Aorta (tissue), 5 donors: ENCODE data around the gene CHRNE. TPM values are rescaled to one million over a fixed set of nuclear protein-coding genes. Genes with fewer than 3 reads are reported as not detected.

ENCODE experiments used
- ATAC-seq: fragments of 200-7000 bp; cut with Tn5 transposase; one replicate; pipeline ENCODE4 v1.9.1; 2022; ENCODE audit warnings: moderate library complexity; ENCODE audit not compliant: low FRiP score
- DNase-seq, 2 donors: peaks; one replicate each; pipeline ENCODE4 v3.0.0-alpha.2; 2020
- H3K27ac ChIP-seq, 2 donors: one replicate each; pipeline ENCODE4 v1.5.1; 2013; ENCODE audit warnings: low read length in 2 of 2, mild to moderate bottlenecking in 2 of 2, moderate library complexity in 2 of 2, control low read depth in 1 of 2, inconsistent platforms in 1 of 2, low read depth in 1 of 2
- H3K27me3 ChIP-seq, 2 donors: one replicate each; pipeline ENCODE4 v1.6.1; 2013; ENCODE audit warnings: control low read depth in 1 of 2, low read length in 1 of 2, mild to moderate bottlenecking in 1 of 2, moderate library complexity in 1 of 2; ENCODE audit not compliant: insufficient read depth in 2 of 2, control insufficient read depth in 1 of 2
- H3K36me3 ChIP-seq, 2 donors: one replicate each; pipeline ENCODE4 v1.6.1; 2013; ENCODE audit warnings: control low read depth in 1 of 2, low read length in 1 of 2, mild to moderate bottlenecking in 1 of 2; ENCODE audit not compliant: insufficient read depth in 2 of 2, control insufficient read depth in 1 of 2
- H3K4me1 ChIP-seq, 2 donors: one replicate each; pipeline ENCODE4 v1.6.1; 2013; ENCODE audit warnings: low read length in 2 of 2, control low read depth in 1 of 2, mild to moderate bottlenecking in 1 of 2, moderate library complexity in 1 of 2; ENCODE audit not compliant: insufficient read depth in 2 of 2, control insufficient read depth in 1 of 2
- H3K4me3 ChIP-seq, 2 donors: one replicate each; pipeline ENCODE4 v1.5.1; 2013; ENCODE audit warnings: low read length in 2 of 2, control low read depth in 1 of 2, mild to moderate bottlenecking in 1 of 2
- H3K9me3 ChIP-seq: one replicate; pipeline ENCODE4 v1.6.1; 2013; ENCODE audit warnings: mild to moderate bottlenecking, low read length; ENCODE audit not compliant: control insufficient read depth
- WGBS, 2 donors: extraction: QIAGEN DNeasy Blood & Tissue Kit; methylation state at CpG; one replicate each; pipeline ENCODE4 v1.1.7; 2013; 5-methylcytosine and 5-hydroxymethylcytosine counted together
- intact Hi-C, 2 donors: fragments of 100-400 bp; cut with DNase I; formaldehyde crosslinking; loops; one replicate each; pipeline versions ENCODE4 v1.14.2 to v1.15.0; 2022
- polyA plus RNA-seq, 2 donors: library from polyadenylated mRNA; stranded (reverse); fragments of 200-250 nt; gene quantifications; one replicate each; pipeline ENCODE4 v1.2.3, GENCODE V29; 2013
- total RNA-seq, 2 donors: library from RNA; stranded (reverse); fragmentation: NEBNext Ultra II Directional; extraction: Animal tissue kit (Norgen Biotek cat#: 25700); gene quantifications; one replicate each; pipeline ENCODE4 v1.2.1, GENCODE V29; 2021
- donor health status: healthy with polysubstance abuse.
- donor health status: Bipolar disorder and iron deficiency.
- donor health status: DM: no; HTN: no; CAD: no.
- donor health status: DM: no; HTN: no; CAD: no.
- donor health status: DM: yes; HTN: yes; CAD: no.

Gene CHRNE
- total and polyA plus RNA-seq, 4 donors, result 0.61 to 1.6 (median 0.84) TPM; not detected in 1

GRCh38 chr17:4898351-4898750 lies 4.5 kb downstream of the CHRNE start:
- Histone ChIP-seq H3K27me3 (no peaks in the 10 kb centered on the region), H3K9me3 (no peaks in the 10 kb centered on the region), H3K4me3 (no peak overlapping the region), H3K27ac (no peak overlapping the region), H3K4me1 (no peaks in the 10 kb centered on the region), H3K36me3 (peaks cover 0 to 7% of the 10 kb centered on the region in 2 donors)
- ATAC-seq (no peak), DNase-seq (no peak)
- intact Hi-C loops, result loop anchor here in 1 of 2 donors (5.0 kb wide), 1 partner anchor 161 kb away; the partner anchor contains the start of genes CXCL16 and ZMYND15
- WGBS, 2 donors, result 92 to 96% methylated on average over 8 of the region's 8 CpGs

GRCh38 chr17:4897785-4898184 lies 5.1 kb downstream of the CHRNE start:
- 90 to 94% methylated on average over 5 of the region's 5 CpGs for WGBS, 2 donors
- ATAC-seq (no peak), DNase-seq (no peak)
- Histone ChIP-seq H3K36me3 (peaks cover 0 to 7% of the 10 kb centered on the region in 2 donors), H3K4me1 (no peaks in the 10 kb centered on the region), H3K27me3 (no peaks in the 10 kb centered on the region), H3K27ac (no peak overlapping the region), H3K9me3 (no peaks in the 10 kb centered on the region), H3K4me3 (no peak overlapping the region)
- intact Hi-C loops, result loop anchor here in 1 of 2 donors (5.0 kb wide), 1 partner anchor 160 kb away; the partner anchor contains the start of genes CXCL16 and ZMYND15

- Histone ChIP-seq H3K9me3 (no peaks in the 10 kb centered on the region), H3K4me3 (no peak overlapping the region), H3K27me3 (no peaks in the 10 kb centered on the region), H3K27ac (no peak overlapping the region), H3K4me1 (no peaks in the 10 kb centered on the region), H3K36me3 (peaks cover 0 to 7% of the 10 kb centered on the region in 2 donors)
- WGBS, 2 donors, result 76 to 77% methylated on average over 10 of the region's 10 CpGs
- ATAC-seq (no peak), DNase-seq (no peak)
- intact Hi-C loops, result loop anchor here in 1 of 2 donors (5.0 kb wide), 1 partner anchor 160 kb away; the partner anchor contains the start of genes CXCL16 and ZMYND15
Measured at GRCh38 chr17:4897198-4897687, 5.7 kb downstream of the CHRNE start.

- H3K27me3 ChIP-seq, result no peaks in the 10 kb centered on the region
- H3K27ac ChIP-seq, result no peak overlapping the region
- intact Hi-C loops, result loop anchor here in 1 of 2 donors (5.0 kb wide), 1 partner anchor 159 kb away; the partner anchor contains the start of genes CXCL16 and ZMYND15
- 89 to 91% methylated on average over 27 of the region's 27 CpGs for WGBS, 2 donors
- no peaks in the 10 kb centered on the region for H3K4me1 ChIP-seq
- ATAC-seq (no peak), DNase-seq (no peak)
- peaks cover 0 to 7% of the 10 kb centered on the region in 2 donors for H3K36me3 ChIP-seq
- H3K4me3 ChIP-seq, result no peak overlapping the region
- H3K9me3 ChIP-seq, result no peaks in the 10 kb centered on the region
Measured at GRCh38 chr17:4896332-4897197, 6.3 kb downstream of the CHRNE start.

GRCh38 chr17:4895657-4896331 lies 7.1 kb downstream of the CHRNE start:
- ATAC-seq (no peak), DNase-seq (no peak)
- peaks cover 0 to 7% of the 10 kb centered on the region in 2 donors for H3K36me3 ChIP-seq
- H3K27me3 ChIP-seq, result no peaks in the 10 kb centered on the region
- H3K9me3 ChIP-seq, result no peaks in the 10 kb centered on the region
- intact Hi-C loops, result loop anchor here in 1 of 2 donors (5.0 kb wide), 1 partner anchor 158 kb away; the partner anchor contains the start of genes CXCL16 and ZMYND15
- H3K4me3 ChIP-seq, result no peak overlapping the region
- H3K27ac ChIP-seq, result no peak overlapping the region
- H3K4me1 ChIP-seq, result no peaks in the 10 kb centered on the region
- WGBS, 2 donors, result 77% methylated on average over 27 of the region's 27 CpGs

GRCh38 chr17:4895121-4895520 lies 7.8 kb downstream of the CHRNE start:
- Histone ChIP-seq H3K9me3 (no peaks in the 10 kb centered on the region), H3K36me3 (peaks cover 0 to 9% of the 10 kb centered on the region in 2 donors), H3K27ac (no peak overlapping the region), H3K27me3 (no peaks in the 10 kb centered on the region), H3K4me1 (no peaks in the 10 kb centered on the region), H3K4me3 (no peak overlapping the region)
- ATAC-seq (no peak), DNase-seq (no peak)
- intact Hi-C loops, result loop anchor here in 1 of 2 donors (5.0 kb wide), 1 partner anchor 158 kb away; the partner anchor contains the start of genes CXCL16 and ZMYND15
- WGBS, 2 donors, result 87 to 91% methylated on average over 13 of the region's 13 CpGs

- no peaks in the 10 kb centered on the region for H3K9me3 ChIP-seq
- ATAC-seq (no peak), DNase-seq (no peak)
- no peaks in the 10 kb centered on the region for H3K27me3 ChIP-seq
- H3K27ac ChIP-seq, result no peak overlapping the region
- no peaks in the 10 kb centered on the region for H3K4me1 ChIP-seq
- WGBS, 2 donors, result 88 to 90% methylated on average over 30 to 31 of the region's 31 CpGs
- H3K36me3 ChIP-seq, result peaks cover 0 to 9% of the 10 kb centered on the region in 2 donors
- intact Hi-C loops, result no loop called here
- H3K4me3 ChIP-seq, result no peak overlapping the region
Measured at GRCh38 chr17:4893721-4894560, 9.0 kb downstream of the CHRNE start.

- no peak for ATAC-seq
- 88 to 89% methylated on average over 18 of the region's 18 CpGs for WGBS, 2 donors
- peaks cover 0 to 9% of the 10 kb centered on the region in 2 donors for H3K36me3 ChIP-seq
- H3K9me3 ChIP-seq, result no peaks in the 10 kb centered on the region
- no peak overlapping the region for H3K27ac ChIP-seq
- intact Hi-C loops, result no loop called here
- no peak for DNase-seq
- no peak overlapping the region for H3K4me3 ChIP-seq
- no peaks in the 10 kb centered on the region for H3K4me1 ChIP-seq
- no peaks in the 10 kb centered on the region for H3K27me3 ChIP-seq
Measured at GRCh38 chr17:4893272-4893671, 9.6 kb downstream of the CHRNE start.
